IPS DF 19.7 (cell line): ENCODE data around the gene C19orf47.
A peak's percentile ranks its signal among the peaks of the same experiment; 100 is the strongest.

Experiments used
- DNase-seq: peaks from one replicate; pipeline ENCODE4 v3.0.0-alpha.2; 2013; ENCODE audit warnings: low read depth, low spot score

The C19orf47 gene

GRCh38 chr19:40320558-40320935 is 27.6 kb downstream of the C19orf47 start:
- no peak for DNase-seq

- DNase-seq = no peak
These were observed 30.9 kb downstream of the C19orf47 start for GRCh38 chr19:40317338-40317737.

DNA sequence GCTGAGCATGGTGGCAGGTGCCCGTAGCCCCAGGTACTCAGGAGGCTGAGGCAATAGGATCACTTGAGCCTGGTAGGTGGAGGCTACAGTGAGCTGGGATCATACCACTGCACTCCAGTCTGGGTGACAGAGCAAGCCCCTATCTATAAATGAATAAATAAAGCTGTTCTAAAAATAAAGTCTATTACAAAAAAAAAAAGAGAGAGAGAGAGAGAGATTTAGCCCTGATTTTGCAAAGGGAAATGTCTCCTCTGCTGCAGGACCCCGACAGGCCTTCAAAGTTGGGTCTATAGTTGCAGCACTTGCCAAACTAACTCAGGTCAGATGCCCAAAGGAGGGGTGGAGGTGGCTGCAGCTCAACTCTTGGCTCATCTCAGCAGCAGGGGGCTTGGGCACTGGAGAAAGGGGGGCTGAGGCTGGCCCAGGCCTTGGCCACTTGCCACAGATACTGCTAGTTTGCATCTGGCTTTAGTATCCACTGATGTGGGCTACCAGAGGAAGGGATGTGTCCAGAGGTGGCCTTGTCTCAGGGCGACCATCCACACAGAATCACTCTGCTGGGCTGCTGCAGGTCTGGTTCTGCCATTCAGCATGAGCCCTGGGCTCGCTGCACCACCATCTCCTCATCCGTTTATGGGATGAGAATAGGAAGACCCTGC is 32.3 kb downstream of the C19orf47 start:
- no peak for DNase-seq

- DNase-seq = no peak
These were observed 33.5 kb downstream of the C19orf47 start for GRCh38 chr19:40314656-40315055.

- no peak for DNase-seq
These were observed 34.8 kb downstream of the C19orf47 start for GRCh38 chr19:40313229-40313983.

- no peak for DNase-seq
These were observed 35.7 kb downstream of the C19orf47 start for GRCh38 chr19:40312533-40312932.

GRCh38 chr19:40309666-40310065 is 38.5 kb downstream of the C19orf47 start:
- DNase-seq = no peak

DNA sequence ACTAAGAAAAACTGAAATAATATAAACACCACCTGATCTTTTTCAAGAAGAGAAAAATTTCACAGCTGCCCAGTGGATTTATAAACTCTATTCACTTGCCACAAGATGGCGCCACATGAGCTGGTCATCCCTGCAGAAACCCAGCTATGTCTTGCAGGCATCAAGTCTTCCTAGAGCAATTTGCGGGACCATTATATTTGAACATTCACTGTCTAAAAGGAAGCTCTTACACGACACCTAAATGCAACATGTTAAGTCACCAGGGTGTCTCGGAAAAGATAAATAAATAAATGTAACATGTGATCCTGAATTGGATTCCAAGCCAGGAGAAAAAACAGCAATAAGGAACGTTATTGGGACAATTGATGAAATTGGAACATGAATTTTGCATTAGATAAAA is 42.8 kb downstream of the C19orf47 start:
- no peak for DNase-seq

DNA sequence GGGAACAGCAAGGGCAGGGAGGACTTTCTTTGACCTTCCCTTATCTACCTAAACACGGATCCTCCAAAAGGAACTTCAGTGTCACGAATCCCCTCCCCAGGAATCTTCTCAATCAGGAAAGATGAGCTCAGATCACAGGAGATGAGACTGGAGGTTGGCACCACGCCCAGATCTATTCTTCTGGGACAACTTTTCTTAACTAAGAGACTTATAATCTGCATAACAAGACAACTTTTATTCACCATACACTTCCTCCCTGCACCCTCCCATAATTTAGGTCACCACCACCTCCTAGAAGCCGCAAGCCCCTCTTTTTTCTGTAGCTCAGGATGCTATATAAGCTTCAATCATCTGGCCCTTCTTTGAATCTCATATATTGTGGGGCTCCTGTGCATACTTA is 43.9 kb downstream of the C19orf47 start:
- DNase-seq = no peak

DNA sequence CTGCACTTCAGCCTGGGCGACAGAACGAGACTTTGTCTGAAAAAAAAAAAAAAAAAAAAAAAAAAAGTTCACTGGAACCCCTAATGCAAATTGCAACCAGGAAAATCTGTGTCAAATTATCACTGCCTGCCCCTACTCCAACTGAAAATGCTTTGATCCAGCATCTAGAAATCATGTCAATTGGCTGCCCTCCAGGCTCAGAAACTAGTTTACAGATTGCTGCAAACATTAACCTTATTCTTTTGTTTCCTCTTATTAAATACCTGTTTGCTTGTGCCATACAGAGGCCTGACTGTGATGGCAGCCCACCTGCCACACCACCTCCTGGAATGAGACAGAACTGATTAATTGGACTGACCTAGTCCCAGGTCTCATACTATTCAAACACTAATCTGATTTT is 44.4 kb downstream of the C19orf47 start:
- DNase-seq = no peak

GRCh38 chr19:40302224-40303011 is 45.8 kb downstream of the C19orf47 start:
- no peak for DNase-seq

- DNase-seq = no peak
These were observed 47.5 kb downstream of the C19orf47 start for GRCh38 chr19:40300668-40301067.

DNA sequence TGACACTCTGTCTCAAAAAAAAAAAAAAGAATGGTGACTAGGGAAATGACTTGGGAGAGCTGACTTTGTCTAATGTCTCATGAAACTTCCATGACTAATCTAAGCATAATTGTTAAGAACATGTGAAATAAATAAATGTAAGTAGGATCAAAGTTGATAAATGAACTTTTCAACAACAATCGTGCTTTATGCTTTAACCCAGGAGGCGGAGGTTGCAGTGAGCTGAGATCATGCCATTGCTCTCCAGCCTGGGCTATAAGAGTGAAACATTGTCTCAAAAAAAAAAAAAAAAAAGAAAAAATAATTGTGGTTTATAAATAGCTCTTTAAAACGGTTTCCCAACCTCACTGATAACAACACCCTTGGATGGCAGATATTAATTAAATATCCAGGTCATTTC is 50.2 kb downstream of the C19orf47 start:
- no peak for DNase-seq

- no peak for DNase-seq
These were observed 53.6 kb downstream of the C19orf47 start for GRCh38 chr19:40294560-40294959.

GRCh38 chr19:40286971-40287421 is 61.2 kb downstream of the C19orf47 start:
- no peak for DNase-seq

- DNase-seq = no peak
These were observed 61.8 kb downstream of the C19orf47 start for GRCh38 chr19:40286235-40286970.

DNA sequence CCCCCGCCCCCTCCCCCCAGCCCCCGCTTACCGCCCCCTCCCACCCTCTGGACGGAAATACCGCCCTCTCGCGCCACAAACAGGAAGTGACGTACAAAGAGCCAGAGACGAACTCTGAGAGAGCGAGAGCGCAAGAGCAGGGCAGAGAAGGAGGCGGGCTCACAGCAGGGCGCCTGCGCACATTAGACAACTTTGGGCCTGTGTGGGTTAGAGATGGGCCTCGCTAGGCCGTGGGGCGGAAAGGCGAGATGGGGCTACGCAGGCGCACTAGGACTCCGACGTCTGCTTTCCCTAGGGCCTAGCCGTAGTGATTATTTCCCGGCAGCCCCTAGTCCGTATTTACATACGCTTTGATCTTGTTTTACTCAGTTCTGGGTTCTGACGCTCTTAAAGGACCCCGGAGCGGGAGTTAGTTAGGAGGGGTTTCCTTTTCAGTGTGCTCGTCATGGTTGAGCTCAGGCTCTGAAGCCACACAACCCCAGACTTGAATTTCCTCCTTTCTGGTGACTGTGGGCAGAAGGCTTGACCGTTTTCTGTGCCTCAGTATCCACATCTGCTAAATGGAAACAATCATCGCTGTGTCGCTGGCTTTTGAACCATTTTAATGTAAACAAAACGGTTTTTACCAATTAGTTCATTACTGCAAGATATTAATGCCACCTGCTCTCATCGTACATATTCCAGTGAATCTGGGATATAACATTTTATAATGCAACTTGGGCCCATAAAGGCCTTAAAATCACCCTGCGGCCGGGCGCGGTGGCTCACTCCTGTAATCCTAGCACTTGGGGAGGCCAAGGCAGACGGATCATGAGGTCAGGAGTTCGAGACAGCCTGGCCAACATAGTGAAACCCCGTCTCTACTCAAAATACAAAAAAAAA is 62.6 kb downstream of the C19orf47 start:
- peak; percentile 97 for DNase-seq

DNA sequence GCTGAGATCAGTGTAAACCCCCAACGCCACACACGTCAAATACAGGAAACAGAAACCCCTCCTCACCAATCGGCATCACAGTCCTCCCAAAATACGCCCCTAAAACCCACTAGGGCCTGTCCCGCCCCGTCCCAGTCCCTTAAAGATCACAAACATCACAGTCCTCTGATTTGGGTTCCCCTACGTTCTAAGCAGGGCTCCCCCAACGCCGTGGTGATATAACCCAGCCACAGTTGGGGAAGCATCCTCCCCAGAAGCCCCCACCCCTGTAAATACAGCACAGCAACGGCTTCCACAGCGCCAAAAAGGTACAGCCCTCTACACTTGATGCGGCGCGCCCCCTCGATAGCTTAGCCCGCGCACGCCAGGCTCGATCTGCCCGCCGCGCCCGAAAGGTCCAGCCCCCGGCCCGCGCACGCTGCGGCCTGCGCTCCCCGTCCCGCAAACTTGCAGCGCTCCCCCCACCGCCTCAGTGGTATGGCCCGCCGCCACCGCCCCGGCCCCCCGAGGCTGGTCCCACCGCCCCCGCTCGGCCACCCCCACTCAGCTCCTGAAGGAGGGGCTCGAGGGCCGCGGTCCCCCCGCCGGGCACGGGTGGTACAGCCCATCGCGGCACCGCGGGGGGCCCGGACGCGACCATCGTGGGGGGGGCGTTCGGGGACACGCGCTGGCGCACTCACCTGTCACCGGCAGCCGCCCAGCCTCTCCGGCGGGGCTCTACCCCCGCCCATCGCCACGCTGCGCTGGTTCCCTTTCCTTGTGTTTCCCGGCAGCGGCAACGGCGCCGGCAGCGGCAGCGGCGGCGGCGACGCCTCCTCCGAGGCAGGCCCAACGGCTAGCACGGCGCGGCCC is 63.5 kb downstream of the C19orf47 start, which contains the start of gene AKT2:
TSS of gene AKT2 (minus strand) at position 845 of the 852 bp plus-strand sequence. CDS start 20,078 bp downstream, outside the sequence.
- DNase-seq = no peak

- DNase-seq = no peak
These were observed 64.0 kb downstream of the C19orf47 start for GRCh38 chr19:40284251-40284500.
